Measurements from ENCODE around the gene GRIP1.

The GRIP1 gene

DNA sequence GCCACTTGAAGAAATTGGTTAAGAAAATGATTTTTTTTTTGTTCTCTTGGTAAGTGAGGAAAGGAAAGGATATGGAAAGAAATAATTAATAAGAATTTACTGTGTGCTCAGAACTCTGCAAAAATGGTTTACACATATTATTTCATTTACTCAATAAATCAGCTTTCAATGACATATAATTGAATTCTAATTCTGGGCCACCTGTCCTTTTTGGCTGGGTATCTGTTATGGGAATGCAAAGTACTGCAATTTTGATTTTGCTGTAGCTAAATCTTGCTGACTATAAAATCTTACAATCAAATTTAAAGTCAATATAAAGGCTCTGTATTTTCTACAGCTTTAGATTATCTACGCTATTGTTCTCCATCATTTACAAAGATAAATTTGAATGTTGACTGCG, 147.1 kb downstream of the GRIP1 start:
- in situ Hi-C loops (cut with HindIII; ENCODE audit: low sequenced_read_pairs) = no loop called here
- H3K4me3 ChIP-seq (ENCODE audit: low read depth, low read length) = no peak overlapping the region
- TF ChIP-seq, protein P1, sequence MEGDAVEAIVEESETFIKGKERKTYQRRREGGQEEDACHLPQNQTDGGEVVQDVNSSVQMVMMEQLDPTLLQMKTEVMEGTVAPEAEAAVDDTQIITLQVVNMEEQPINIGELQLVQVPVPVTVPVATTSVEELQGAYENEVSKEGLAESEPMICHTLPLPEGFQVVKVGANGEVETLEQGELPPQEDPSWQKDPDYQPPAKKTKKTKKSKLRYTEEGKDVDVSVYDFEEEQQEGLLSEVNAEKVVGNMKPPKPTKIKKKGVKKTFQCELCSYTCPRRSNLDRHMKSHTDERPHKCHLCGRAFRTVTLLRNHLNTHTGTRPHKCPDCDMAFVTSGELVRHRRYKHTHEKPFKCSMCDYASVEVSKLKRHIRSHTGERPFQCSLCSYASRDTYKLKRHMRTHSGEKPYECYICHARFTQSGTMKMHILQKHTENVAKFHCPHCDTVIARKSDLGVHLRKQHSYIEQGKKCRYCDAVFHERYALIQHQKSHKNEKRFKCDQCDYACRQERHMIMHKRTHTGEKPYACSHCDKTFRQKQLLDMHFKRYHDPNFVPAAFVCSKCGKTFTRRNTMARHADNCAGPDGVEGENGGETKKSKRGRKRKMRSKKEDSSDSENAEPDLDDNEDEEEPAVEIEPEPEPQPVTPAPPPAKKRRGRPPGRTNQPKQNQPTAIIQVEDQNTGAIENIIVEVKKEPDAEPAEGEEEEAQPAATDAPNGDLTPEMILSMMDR (IDR thresholded peaks at IDR 0.05; ENCODE audit: low read depth, low read length) = no peak
- no peak for DNase-seq (ENCODE audit: low read depth, low spot score)

DNA sequence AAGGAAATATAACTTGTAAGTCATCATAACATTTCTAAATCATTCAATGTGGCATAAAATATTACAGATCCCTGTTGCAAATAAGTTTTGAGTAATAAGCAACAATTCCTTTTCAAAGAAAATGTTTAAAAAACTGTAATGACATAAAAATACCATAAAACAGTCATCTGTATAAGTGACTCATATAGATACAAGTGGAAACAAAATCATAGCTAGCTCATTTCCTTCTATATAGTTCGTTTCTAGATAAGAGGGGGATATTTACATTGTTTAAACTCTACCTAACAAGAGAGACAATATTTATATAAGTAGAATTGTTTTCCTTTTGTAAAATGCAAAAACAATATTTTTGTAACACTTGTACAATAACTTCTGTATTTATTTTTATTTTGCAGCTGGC, 148.9 kb downstream of the GRIP1 start:
- in situ Hi-C loops (cut with HindIII; ENCODE audit: low sequenced_read_pairs) = no loop called here
- TF ChIP-seq, protein P1 (IDR thresholded peaks at IDR 0.05; ENCODE audit: low read depth, low read length) = no peak
- no peak overlapping the region for H3K4me3 ChIP-seq (ENCODE audit: low read depth, low read length)
- DNase-seq (ENCODE audit: low read depth, low spot score) = no peak

DNA sequence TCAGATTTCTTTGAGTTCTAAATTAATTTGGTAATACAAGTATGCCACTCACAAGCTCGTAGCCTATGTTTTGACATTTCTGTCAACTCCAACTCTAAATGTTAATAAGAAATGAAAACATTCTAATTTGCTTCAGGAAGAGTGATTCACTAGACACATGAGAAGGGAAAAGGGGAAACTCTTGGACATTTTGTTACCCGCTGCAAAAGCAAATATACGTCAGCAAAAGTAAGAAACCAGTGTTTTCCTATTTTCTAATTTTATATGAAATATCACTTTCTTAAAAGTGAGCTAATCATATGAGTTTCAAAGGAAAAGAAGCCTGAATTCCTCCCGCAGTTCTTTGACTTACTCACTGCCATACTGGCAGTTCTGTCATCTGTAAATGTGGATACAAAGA, 162.3 kb downstream of the GRIP1 start:
- DNase-seq (ENCODE audit: low read depth, low spot score) = no peak
- H3K4me3 ChIP-seq (ENCODE audit: low read depth, low read length) = no peak overlapping the region
- in situ Hi-C loops (cut with HindIII; ENCODE audit: low sequenced_read_pairs) = no loop called here
- TF ChIP-seq, protein P1 (IDR thresholded peaks at IDR 0.05; ENCODE audit: low read depth, low read length) = no peak

DNA sequence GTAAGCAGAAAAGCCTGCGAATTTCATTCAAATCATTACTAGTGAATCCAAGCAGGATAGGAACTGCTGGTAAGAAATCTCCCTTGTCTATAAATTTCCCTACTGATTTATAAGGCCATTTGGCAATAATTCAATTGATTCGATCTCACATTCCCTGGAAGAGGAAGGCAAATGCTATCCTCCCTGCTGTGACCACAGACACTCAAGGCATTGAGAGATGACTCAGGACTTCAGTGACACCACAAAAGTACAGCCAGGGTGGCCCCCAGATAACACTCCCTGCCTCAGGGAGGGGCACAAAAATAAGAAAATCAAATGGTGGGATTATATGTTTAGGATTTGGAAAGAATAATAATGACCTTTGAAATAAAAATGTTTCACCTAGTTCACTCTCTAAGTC, 162.7 kb downstream of the GRIP1 start:
- peak; percentile 19 for DNase-seq (ENCODE audit: low read depth, low spot score)
- in situ Hi-C loops (cut with HindIII; ENCODE audit: low sequenced_read_pairs) = no loop called here

DNA sequence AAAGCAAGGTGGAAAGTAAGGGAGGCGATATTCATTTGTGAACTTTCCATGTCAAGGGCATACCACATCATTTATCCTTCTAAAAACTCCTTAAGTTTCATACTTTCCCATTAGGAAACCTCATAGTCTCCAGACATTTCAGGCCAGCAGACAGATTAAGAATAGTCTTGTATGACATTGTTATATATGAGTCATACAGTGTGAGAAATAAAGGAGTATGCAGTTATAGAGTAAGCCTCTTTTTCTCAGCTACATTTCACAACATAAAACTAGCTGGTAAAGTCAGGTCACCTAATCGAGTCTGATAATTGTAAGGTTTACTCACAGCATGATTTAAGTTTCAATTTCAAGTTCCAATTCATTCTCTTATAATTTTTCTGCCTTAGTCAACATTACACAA, 164.3 kb downstream of the GRIP1 start:
- peak; percentile 54 for DNase-seq (ENCODE audit: low read depth, low spot score)
- TF ChIP-seq, protein P1 (IDR thresholded peaks at IDR 0.05; ENCODE audit: low read depth, low read length) = no peak
- H3K4me3 ChIP-seq (ENCODE audit: low read depth, low read length) = no peak overlapping the region
- in situ Hi-C loops (cut with HindIII; ENCODE audit: low sequenced_read_pairs) = no loop called here

More for the DNA sequence above, 162.7 kb downstream of the GRIP1 start:
- H3K4me3 ChIP-seq (ENCODE audit: low read depth, low read length) = no peak overlapping the region
- TF ChIP-seq, protein P1 (IDR thresholded peaks at IDR 0.05; ENCODE audit: low read depth, low read length) = no peak

DNA sequence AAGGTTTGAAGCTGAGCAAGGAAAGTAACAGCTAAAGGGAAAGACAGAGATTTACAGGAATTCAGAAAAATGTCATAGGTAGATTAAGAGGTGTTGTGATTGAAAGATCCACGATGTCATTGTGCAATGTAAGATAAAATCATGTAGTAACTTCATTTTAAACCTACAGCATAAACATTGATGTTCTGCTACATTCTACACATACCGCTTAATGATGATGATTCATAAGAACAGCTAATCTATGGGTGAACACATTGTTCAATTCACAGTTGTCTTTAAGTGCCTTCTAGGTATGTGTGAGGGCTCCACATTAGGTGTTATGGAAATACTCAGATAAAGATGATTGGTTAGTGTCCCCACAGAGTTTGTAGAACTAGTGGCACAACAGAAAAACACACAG, 170.9 kb downstream of the GRIP1 start:
- in situ Hi-C loops (cut with HindIII; ENCODE audit: low sequenced_read_pairs) = no loop called here
- H3K4me3 ChIP-seq (ENCODE audit: low read depth, low read length) = no peak overlapping the region
- no peak for DNase-seq (ENCODE audit: low read depth, low spot score)
- TF ChIP-seq, protein P1 (IDR thresholded peaks at IDR 0.05; ENCODE audit: low read depth, low read length) = no peak

DNA sequence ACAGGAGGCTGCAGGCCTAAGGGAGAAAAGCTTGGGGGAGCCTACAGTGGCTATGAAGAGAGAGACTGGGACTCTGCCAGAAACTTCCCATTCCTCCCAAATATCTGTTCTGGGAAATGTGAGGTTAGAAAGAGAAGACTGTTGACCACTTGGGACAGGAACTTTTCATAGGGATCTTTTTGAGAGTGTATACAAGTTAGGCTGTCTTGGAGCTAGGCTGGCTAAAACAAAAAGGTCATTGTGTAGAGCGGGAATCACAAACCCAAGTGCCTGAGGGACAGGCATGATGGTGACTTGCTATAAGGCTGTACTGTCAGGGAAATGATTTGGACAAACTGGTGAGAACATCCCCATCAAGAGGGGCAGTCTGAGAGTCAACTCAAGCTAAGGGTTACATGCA, 175.1 kb downstream of the GRIP1 start:
- no peak overlapping the region for H3K4me3 ChIP-seq (ENCODE audit: low read depth, low read length)
- TF ChIP-seq, protein P1 (IDR thresholded peaks at IDR 0.05; ENCODE audit: low read depth, low read length) = no peak
- DNase-seq (ENCODE audit: low read depth, low spot score) = no peak
- in situ Hi-C loops (cut with HindIII; ENCODE audit: low sequenced_read_pairs) = no loop called here
